Neural cell (in vitro differentiated cells): Measurements from ENCODE around the gene MMP15. TPM values are rescaled to one million over a fixed set of nuclear protein-coding genes. Genes with fewer than 3 reads are reported as not detected.

ENCODE experiments used
- H2AFZ ChIP-seq: fragments of 200-600, 300-800 bp; sonication (generic), shearing (Covaris generic); 2 replicates; pipeline ENCODE4 v1.6.0; 2014; ENCODE audit warnings: low read depth, mild to moderate bottlenecking, antibody characterized with exemption, low read length, moderate library complexity
- H3F3A ChIP-seq: fragments of 200-600 bp; shearing (Covaris generic); 2 replicates; pipeline ENCODE4 v1.6.1; 2016; ENCODE audit warnings: mild to moderate bottlenecking, moderate library complexity, mixed read lengths, antibody characterized with exemption, low read length; ENCODE audit not compliant: insufficient read depth, poor library complexity, severe bottlenecking
- H3K27ac ChIP-seq: fragments of 200-600, 300-800 bp; sonication (generic), shearing (Covaris generic); 2 replicates; pipeline ENCODE4 v1.5.1; 2014; ENCODE audit warnings: mild to moderate bottlenecking, low read length, moderate library complexity
- H3K27me3 ChIP-seq: fragments of 300-800, 200-600 bp; sonication (generic), shearing (Covaris generic); 2 replicates; pipeline ENCODE4 v1.6.0; 2014; ENCODE audit warnings: mild to moderate bottlenecking, low read depth, low read length, moderate library complexity; ENCODE audit not compliant: insufficient read depth
- H3K36me3 ChIP-seq: fragments of 300-800, 200-600 bp; sonication (generic), shearing (Covaris generic); 2 replicates; pipeline ENCODE4 v1.5.1; 2014; ENCODE audit warnings: mild to moderate bottlenecking, antibody characterized with exemption, low read length, moderate library complexity; ENCODE audit not compliant: insufficient read depth
- H3K4me2 ChIP-seq: fragments of 300-800, 200-600 bp; sonication (generic), shearing (Covaris generic); 2 replicates; pipeline ENCODE4 v1.6.0; 2014; ENCODE audit warnings: mild to moderate bottlenecking, low read length
- H3K4me3 ChIP-seq: fragments of 300-800, 200-600 bp; sonication (generic), shearing (Covaris generic); 2 replicates; pipeline ENCODE4 v1.5.1; 2014; ENCODE audit warnings: mild to moderate bottlenecking, low read length, moderate library complexity
- H3K79me2 ChIP-seq: fragments of 200-600 bp; shearing (Covaris generic); replicated peaks from 2 replicates; pipeline ENCODE4 v1.6.0; 2014; ENCODE audit warnings: mild to moderate bottlenecking, low read length, moderate library complexity; ENCODE audit not compliant: insufficient read depth
- H3K9ac ChIP-seq: fragments of 300-800, 200-600 bp; sonication (generic), shearing (Covaris generic); 2 replicates; pipeline ENCODE4 v1.6.1; 2016; ENCODE audit warnings: mild to moderate bottlenecking, low read length, mixed read lengths
- H3K9me2 ChIP-seq: fragments of 200-600 bp; shearing (Covaris generic); 2 replicates; pipeline ENCODE4 v1.6.1; 2016; ENCODE audit warnings: mild to moderate bottlenecking, low read length, mixed read lengths; ENCODE audit not compliant: insufficient read depth
- H3K9me3 ChIP-seq: fragments of 200-600, 300-800 bp; sonication (generic), shearing (Covaris generic); 2 replicates; pipeline ENCODE4 v1.6.1; 2016; ENCODE audit warnings: mild to moderate bottlenecking, mixed run types, low read length, moderate library complexity, mixed read lengths
- H4K20me1 ChIP-seq: fragments of 200-600 bp; shearing (Covaris generic); 2 replicates; pipeline ENCODE4 v1.6.1; 2016; ENCODE audit warnings: mild to moderate bottlenecking, mixed run types; ENCODE audit not compliant: insufficient read depth
- EP300 ChIP-seq: fragments of 450-650 bp; conservative IDR thresholded peaks from 2 replicates; pipeline ENCODE4 v1.6.1; 2014; ENCODE audit warnings: antibody characterized with exemption, mild to moderate bottlenecking, moderate library complexity; ENCODE audit not compliant: poor library complexity, severe bottlenecking
- EZH2 ChIP-seq: fragments of 200-600, 300-800 bp; shearing (Covaris generic), sonication (generic); IDR thresholded peaks from 2 replicates; pipeline ENCODE4 v1.6.1; 2014; ENCODE audit warnings: antibody characterized with exemption, low read length, borderline replicate concordance, mild to moderate bottlenecking; ENCODE audit not compliant: insufficient read depth, poor library complexity, severe bottlenecking
- MXI1 ChIP-seq: fragments of 450-650 bp; conservative IDR thresholded peaks from 2 replicates; pipeline ENCODE4 v1.6.1; 2014; ENCODE audit warnings: antibody characterized with exemption, mild to moderate bottlenecking; ENCODE audit not compliant: poor library complexity, severe bottlenecking
- RAD21 ChIP-seq: fragments of 450-650 bp; conservative IDR thresholded peaks from 2 replicates; pipeline ENCODE4 v1.6.1; 2014; ENCODE audit warnings: antibody characterized with exemption, mild to moderate bottlenecking, moderate library complexity
- SMC3 ChIP-seq: fragments of 450-650 bp; conservative IDR thresholded peaks from 2 replicates; pipeline ENCODE4 v1.6.1; 2014; ENCODE audit warnings: antibody characterized with exemption, mild to moderate bottlenecking, moderate library complexity; ENCODE audit not compliant: poor library complexity
- TAF1 ChIP-seq: IDR thresholded peaks from 2 replicates; pipeline ENCODE4 v1.6.1; 2012; ENCODE audit warnings: low read depth
- polyA plus RNA-seq: library from polyadenylated mRNA; depleted of rRNA; stranded (reverse); fragments of >200 nt; gene quantifications from 2 replicates; pipeline ENCODE4 v1.2.3, GENCODE V29; 2014
- TF ChIP-seq, protein P1 (sequence below): fragments of 450-650 bp; IDR thresholded peaks from 2 replicates; pipeline ENCODE4 v1.5.1; 2014; ENCODE audit warnings: antibody characterized with exemption, mild to moderate bottlenecking, moderate library complexity; ENCODE audit not compliant: poor library complexity, severe bottlenecking
- TF ChIP-seq, protein P2 (sequence below): IDR thresholded peaks from 2 replicates; pipeline ENCODE4 v1.6.1; 2012; ENCODE audit warnings: borderline replicate concordance

Gene MMP15
- polyA plus RNA-seq, 1 donor from 2014 or later = 18.5 TPM

DNA sequence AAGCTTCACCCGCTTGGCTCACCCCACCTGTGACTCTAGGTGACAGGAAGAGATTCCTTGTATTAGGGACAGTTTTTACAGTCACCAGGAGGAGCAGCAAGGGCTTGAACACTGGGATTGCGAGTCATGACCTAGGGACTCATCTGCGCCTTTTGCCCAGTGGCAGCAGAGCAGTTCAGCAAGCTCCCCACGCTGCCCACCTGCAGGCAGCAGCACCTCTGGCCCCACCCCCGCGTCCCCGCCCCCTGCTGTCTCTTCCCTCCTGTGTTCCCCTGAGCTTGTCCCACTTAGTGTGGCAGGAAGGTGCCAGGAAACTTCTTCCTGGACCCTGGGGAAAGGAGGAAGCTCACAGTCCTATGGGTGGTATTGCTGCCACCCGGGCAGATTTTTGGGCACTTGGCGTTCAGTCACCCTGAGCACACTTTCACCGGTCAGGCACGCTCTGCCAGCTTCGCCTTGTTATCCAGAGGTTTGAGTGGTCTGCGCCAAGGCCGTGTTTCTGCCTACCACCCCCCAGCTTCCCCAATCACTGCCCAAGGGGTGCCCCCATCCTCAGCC is 8.7 kb downstream of the MMP15 start (continued):
- TF ChIP-seq TAF1 = no peak
- no peak for TF ChIP-seq SMC3

DNA sequence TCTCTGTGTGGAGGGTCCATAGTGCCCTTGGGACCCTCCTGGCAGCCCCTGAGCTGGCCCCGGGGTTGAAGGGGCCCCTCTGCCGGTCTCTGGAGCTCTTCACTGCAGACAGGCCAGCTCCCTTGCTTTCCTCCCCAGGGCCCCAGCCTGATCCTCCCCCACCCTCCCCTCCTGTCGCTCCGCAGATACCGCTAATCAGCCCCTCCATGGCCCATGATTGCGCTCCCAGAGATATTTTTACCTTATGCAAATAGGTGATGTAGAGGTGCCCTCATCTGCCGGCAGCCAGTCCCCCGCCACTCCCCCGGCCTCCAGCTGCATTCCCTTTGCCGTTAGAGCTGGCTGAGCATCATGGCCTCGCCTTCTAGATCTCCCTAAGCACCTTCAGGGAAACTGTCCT is 9.2 kb downstream of the MMP15 start:
- no peaks in the 10 kb centered on the region for H3K79me2 ChIP-seq
- H3K9me3 ChIP-seq = no peaks in the 10 kb centered on the region
- no peak overlapping the region for H3K4me3 ChIP-seq
- no peak for TF ChIP-seq EP300
- no peak overlapping the region for H3K4me2 ChIP-seq
- no peaks in the 10 kb centered on the region for H3F3A ChIP-seq
- H3K9me2 ChIP-seq = no peaks in the 10 kb centered on the region
- H3K36me3 ChIP-seq = no peaks in the 10 kb centered on the region
- no peak overlapping the region for H3K9ac ChIP-seq
- no peak overlapping the region for H3K27ac ChIP-seq
- no peaks in the 10 kb centered on the region for H4K20me1 ChIP-seq
- no peaks in the 10 kb centered on the region for H3K27me3 ChIP-seq
- no peak overlapping the region for H2AFZ ChIP-seq

DNA sequence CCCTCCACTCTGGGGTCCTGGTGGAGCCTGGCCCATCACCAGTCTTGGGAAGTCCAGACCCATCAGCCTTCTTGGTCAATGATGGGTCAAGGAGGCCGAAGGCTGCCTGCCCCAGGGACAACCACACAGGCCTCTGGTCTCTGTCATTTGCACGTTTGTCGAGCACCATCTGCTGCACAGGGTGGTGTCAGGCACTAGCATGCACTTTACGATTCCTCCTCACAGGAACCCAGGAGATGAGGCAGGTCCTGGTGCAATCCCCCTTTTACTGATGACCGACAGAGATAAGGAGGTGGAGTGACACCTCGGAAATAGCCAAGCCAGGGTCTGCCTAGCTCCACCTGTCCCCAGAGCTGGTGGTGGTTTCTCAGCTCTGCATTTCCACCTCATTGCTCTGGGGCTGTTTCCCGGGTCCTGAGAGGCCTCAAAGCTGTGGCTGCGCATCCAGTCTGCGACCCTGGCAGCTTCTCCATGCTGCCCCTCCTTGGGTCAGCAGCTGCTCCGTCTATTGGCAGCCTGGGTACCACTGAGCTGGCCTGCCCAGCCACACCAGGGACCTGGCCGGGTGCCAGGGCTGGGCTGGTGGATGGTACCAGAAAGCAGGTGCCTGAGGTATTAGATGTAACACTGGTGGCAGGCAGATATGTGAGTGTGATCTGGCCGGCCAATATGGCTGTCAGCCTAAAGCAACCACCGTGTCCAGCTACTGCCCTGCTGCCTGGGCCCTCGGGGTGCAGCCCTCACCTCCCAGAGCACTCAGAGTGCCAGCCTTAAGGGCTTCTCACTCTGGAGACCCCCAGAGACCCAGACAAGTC is 10.0 kb downstream of the MMP15 start:
- no peaks in the 10 kb centered on the region for H3F3A ChIP-seq
- no peak overlapping the region for H3K4me2 ChIP-seq
- H3K79me2 ChIP-seq = no peaks in the 10 kb centered on the region
- H3K27ac ChIP-seq = no peak overlapping the region
- H3K27me3 ChIP-seq = no peaks in the 10 kb centered on the region
- no peak overlapping the region for H2AFZ ChIP-seq
- no peak overlapping the region for H3K4me3 ChIP-seq
- TF ChIP-seq EZH2 = no peak
- TF ChIP-seq, protein P1, sequence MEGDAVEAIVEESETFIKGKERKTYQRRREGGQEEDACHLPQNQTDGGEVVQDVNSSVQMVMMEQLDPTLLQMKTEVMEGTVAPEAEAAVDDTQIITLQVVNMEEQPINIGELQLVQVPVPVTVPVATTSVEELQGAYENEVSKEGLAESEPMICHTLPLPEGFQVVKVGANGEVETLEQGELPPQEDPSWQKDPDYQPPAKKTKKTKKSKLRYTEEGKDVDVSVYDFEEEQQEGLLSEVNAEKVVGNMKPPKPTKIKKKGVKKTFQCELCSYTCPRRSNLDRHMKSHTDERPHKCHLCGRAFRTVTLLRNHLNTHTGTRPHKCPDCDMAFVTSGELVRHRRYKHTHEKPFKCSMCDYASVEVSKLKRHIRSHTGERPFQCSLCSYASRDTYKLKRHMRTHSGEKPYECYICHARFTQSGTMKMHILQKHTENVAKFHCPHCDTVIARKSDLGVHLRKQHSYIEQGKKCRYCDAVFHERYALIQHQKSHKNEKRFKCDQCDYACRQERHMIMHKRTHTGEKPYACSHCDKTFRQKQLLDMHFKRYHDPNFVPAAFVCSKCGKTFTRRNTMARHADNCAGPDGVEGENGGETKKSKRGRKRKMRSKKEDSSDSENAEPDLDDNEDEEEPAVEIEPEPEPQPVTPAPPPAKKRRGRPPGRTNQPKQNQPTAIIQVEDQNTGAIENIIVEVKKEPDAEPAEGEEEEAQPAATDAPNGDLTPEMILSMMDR = no peak
- no peak for TF ChIP-seq EP300
- H4K20me1 ChIP-seq = no peaks in the 10 kb centered on the region
- no peak overlapping the region for H3K9ac ChIP-seq
- no peaks in the 10 kb centered on the region for H3K9me2 ChIP-seq
- no peaks in the 10 kb centered on the region for H3K36me3 ChIP-seq
- no peaks in the 10 kb centered on the region for H3K9me3 ChIP-seq

DNA sequence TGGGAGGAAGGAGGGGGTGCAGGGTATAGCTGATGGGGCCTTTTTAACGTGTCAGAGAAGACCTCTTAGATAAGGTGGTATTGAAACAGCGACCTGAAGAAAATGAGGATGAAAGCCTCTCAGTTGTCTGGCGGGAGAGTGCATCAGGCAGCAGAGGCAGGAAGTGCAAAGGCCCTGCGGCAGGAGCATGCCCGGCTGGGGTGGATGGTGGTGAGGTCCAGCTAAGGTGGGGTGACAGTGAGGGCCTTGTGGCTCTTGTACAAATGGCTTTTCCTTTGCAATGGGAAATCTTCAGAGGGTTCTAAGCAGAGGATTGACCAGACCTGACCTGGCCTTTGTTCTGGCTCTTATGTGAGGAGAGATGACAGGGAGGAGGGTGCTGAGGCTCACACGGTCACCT is 11.4 kb downstream of the MMP15 start:
- Histone ChIP-seq H3K9me2 (no peaks in the 10 kb centered on the region), H3F3A (no peaks in the 10 kb centered on the region), H4K20me1 (no peaks in the 10 kb centered on the region), H2AFZ (no peak overlapping the region), H3K27ac (no peak overlapping the region), H3K9ac (no peak overlapping the region), H3K27me3 (no peaks in the 10 kb centered on the region), H3K4me3 (no peak overlapping the region), H3K79me2 (no peaks in the 10 kb centered on the region), H3K4me2 (no peak overlapping the region), H3K36me3 (no peaks in the 10 kb centered on the region), H3K9me3 (no peaks in the 10 kb centered on the region)
- TF ChIP-seq RAD21 (no peak), MXI1 (no peak), EP300 (no peak), SMC3 (no peak), EZH2 (no peak)
- TF ChIP-seq, protein P1 = no peak
- TF ChIP-seq, protein P2, sequence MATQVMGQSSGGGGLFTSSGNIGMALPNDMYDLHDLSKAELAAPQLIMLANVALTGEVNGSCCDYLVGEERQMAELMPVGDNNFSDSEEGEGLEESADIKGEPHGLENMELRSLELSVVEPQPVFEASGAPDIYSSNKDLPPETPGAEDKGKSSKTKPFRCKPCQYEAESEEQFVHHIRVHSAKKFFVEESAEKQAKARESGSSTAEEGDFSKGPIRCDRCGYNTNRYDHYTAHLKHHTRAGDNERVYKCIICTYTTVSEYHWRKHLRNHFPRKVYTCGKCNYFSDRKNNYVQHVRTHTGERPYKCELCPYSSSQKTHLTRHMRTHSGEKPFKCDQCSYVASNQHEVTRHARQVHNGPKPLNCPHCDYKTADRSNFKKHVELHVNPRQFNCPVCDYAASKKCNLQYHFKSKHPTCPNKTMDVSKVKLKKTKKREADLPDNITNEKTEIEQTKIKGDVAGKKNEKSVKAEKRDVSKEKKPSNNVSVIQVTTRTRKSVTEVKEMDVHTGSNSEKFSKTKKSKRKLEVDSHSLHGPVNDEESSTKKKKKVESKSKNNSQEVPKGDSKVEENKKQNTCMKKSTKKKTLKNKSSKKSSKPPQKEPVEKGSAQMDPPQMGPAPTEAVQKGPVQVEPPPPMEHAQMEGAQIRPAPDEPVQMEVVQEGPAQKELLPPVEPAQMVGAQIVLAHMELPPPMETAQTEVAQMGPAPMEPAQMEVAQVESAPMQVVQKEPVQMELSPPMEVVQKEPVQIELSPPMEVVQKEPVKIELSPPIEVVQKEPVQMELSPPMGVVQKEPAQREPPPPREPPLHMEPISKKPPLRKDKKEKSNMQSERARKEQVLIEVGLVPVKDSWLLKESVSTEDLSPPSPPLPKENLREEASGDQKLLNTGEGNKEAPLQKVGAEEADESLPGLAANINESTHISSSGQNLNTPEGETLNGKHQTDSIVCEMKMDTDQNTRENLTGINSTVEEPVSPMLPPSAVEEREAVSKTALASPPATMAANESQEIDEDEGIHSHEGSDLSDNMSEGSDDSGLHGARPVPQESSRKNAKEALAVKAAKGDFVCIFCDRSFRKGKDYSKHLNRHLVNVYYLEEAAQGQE = no peak
